Small intestine (tissue), 7 donors: ENCODE measurements around the gene GDPD3. TPM values are rescaled to one million over a fixed set of nuclear protein-coding genes. Genes with fewer than 3 reads are reported as not detected.

ENCODE experiments used
- DNase-seq, 2 donors: peaks; one replicate each; pipeline versions ENCODE4 v3.0.0 to v3.0.0-alpha.2; 2013
- FAIRE-seq: peaks from 2 replicates; lab custom pipeline; 2012; peaks lifted over from hg19 to GRCh38; lab: Jason Lieb, UNC
- H3K27ac ChIP-seq, 3 donors: one replicate each; pipeline ENCODE4 v1.5.1; 2013; ENCODE audit warnings: low read length in 2 of 3, mild to moderate bottlenecking in 2 of 3, control low read depth in 1 of 3, inconsistent platforms in 1 of 3, low read depth in 1 of 3, moderate library complexity in 1 of 3
- H3K27me3 ChIP-seq, 3 donors: one replicate each; pipeline ENCODE4 v1.6.1; 2013; ENCODE audit warnings: low read length in 3 of 3, inconsistent platforms in 1 of 3; ENCODE audit not compliant: control insufficient read depth in 3 of 3, insufficient read depth in 3 of 3
- H3K36me3 ChIP-seq, 3 donors: one replicate each; pipeline ENCODE4 v1.6.1; 2013; ENCODE audit warnings: low read length in 3 of 3, inconsistent platforms in 1 of 3, low read depth in 1 of 3, mild to moderate bottlenecking in 1 of 3, moderate library complexity in 1 of 3; ENCODE audit not compliant: control insufficient read depth in 3 of 3, insufficient read depth in 2 of 3
- H3K4me1 ChIP-seq, 3 donors: one replicate each; pipeline ENCODE4 v1.6.1; 2013; ENCODE audit warnings: low read length in 2 of 3, inconsistent platforms in 1 of 3, low read depth in 1 of 3, mild to moderate bottlenecking in 1 of 3, moderate library complexity in 1 of 3; ENCODE audit not compliant: control insufficient read depth in 3 of 3, insufficient read depth in 2 of 3
- H3K4me3 ChIP-seq, 3 donors: one replicate each; pipeline ENCODE4 v1.5.1; 2013; ENCODE audit warnings: low read length in 3 of 3, control low read depth in 1 of 3, inconsistent platforms in 1 of 3, low read depth in 1 of 3, mild to moderate bottlenecking in 1 of 3, moderate library complexity in 1 of 3
- H3K9me3 ChIP-seq, 2 donors: one replicate each; pipeline ENCODE4 v1.6.1; 2013; ENCODE audit warnings: low read depth in 1 of 2, low read length in 1 of 2; ENCODE audit not compliant: control insufficient read depth in 2 of 2, insufficient read depth in 1 of 2
- WGBS, 3 donors: extraction: QIAGEN DNeasy Blood & Tissue Kit; methylation state at CpG; one replicate each; pipeline ENCODE4 v1.1.7; 2013; 5-methylcytosine and 5-hydroxymethylcytosine counted together
- polyA plus RNA-seq, 4 donors: library from polyadenylated mRNA; stranded (reverse) in 3 of 4; unstranded in 1 of 4; fragments of 200-250 nt in 3 of 4; fragments of 120-200 nt in 1 of 4; gene quantifications; one replicate each; pipeline versions ENCODE4 v1.2.1 to v1.2.3, GENCODE V29; 2013
- donor health status: healthy with polysubstance abuse.
- donor health status: control.
- donor health status: control.
- donor health status: Bipolar disorder and iron deficiency.
- donor health status: healthy.

Gene GDPD3
- polyA plus RNA-seq, 4 donors, result 13.2 to 23.9 (median 19.5) TPM

GRCh38 chr16:30144917-30145316 is 31.6 kb upstream of the GDPD3 start:
- DNase-seq (no peak), FAIRE-seq (peak; percentile 72)
- Histone ChIP-seq H3K27ac (no peak overlapping the region), H3K4me3 (no peak overlapping the region), H3K9me3 (peaks cover 0 to 8% of the 10 kb centered on the region in 2 donors), H3K4me1 (peaks cover 0 to 2% (median 0%) of the 10 kb centered on the region in 3 donors), H3K36me3 (no peaks in the 10 kb centered on the region), H3K27me3 (no peaks in the 10 kb centered on the region)
- 38 to 97% (median 67%) methylated on average over 1 of the region's 1 CpG for WGBS, 3 donors

GRCh38 chr16:30144017-30144416 is 30.7 kb upstream of the GDPD3 start:
- H3K9me3 ChIP-seq, result peaks cover 0 to 3% of the 10 kb centered on the region in 2 donors
- no peak overlapping the region for H3K27ac ChIP-seq
- peaks cover 0 to 7% (median 3%) of the 10 kb centered on the region in 3 donors for H3K4me1 ChIP-seq
- no peak overlapping the region for H3K4me3 ChIP-seq
- H3K27me3 ChIP-seq, result no peaks in the 10 kb centered on the region
- FAIRE-seq (no peak), DNase-seq (no peak)
- H3K36me3 ChIP-seq, result no peaks in the 10 kb centered on the region

GRCh38 chr16:30143347-30143702 is 30.0 kb upstream of the GDPD3 start:
- H3K36me3 ChIP-seq, result no peaks in the 10 kb centered on the region
- no peaks in the 10 kb centered on the region for H3K27me3 ChIP-seq
- FAIRE-seq (no peak), DNase-seq (no peak)
- H3K27ac ChIP-seq, result no peak overlapping the region
- peaks cover 0 to 7% (median 3%) of the 10 kb centered on the region in 3 donors for H3K4me1 ChIP-seq
- 59 to 65% (median 64%) methylated on average over 2 of the region's 2 CpGs for WGBS, 3 donors
- no peak overlapping the region for H3K4me3 ChIP-seq
- H3K9me3 ChIP-seq, result no peaks in the 10 kb centered on the region

- 78 to 81% (median 80%) methylated on average over 13 of the region's 13 CpGs for WGBS, 3 donors
- no peak overlapping the region for H3K27ac ChIP-seq
- peak; percentile 6 to 39 for DNase-seq
- H3K9me3 ChIP-seq, result no peaks in the 10 kb centered on the region
- H3K27me3 ChIP-seq, result no peaks in the 10 kb centered on the region
- no peak for FAIRE-seq
- H3K36me3 ChIP-seq, result no peaks in the 10 kb centered on the region
- H3K4me1 ChIP-seq, result peaks cover 0 to 7% (median 3%) of the 10 kb centered on the region in 3 donors
- no peak overlapping the region for H3K4me3 ChIP-seq
These were observed 29.5 kb upstream of the GDPD3 start for GRCh38 chr16:30142672-30143346.

- H3K4me1 ChIP-seq, result peaks cover 0 to 7% (median 3%) of the 10 kb centered on the region in 3 donors
- no peak overlapping the region for H3K4me3 ChIP-seq
- FAIRE-seq, result no peak
- no peak for DNase-seq
- 93 to 100% (median 96%) methylated on average over 2 of the region's 2 CpGs for WGBS, 3 donors
- no peaks in the 10 kb centered on the region for H3K36me3 ChIP-seq
- no peak overlapping the region for H3K27ac ChIP-seq
- H3K9me3 ChIP-seq, result no peaks in the 10 kb centered on the region
- no peaks in the 10 kb centered on the region for H3K27me3 ChIP-seq
These were observed 28.4 kb upstream of the GDPD3 start for GRCh38 chr16:30141750-30142149.

- FAIRE-seq, result no peak
- 67 to 68% (median 68%) methylated on average over 13 of the region's 13 CpGs for WGBS, 3 donors
These were observed 26.5 kb upstream of the GDPD3 start for GRCh38 chr16:30139583-30140481.

GRCh38 chr16:30137897-30138296 is 24.6 kb upstream of the GDPD3 start:
- FAIRE-seq (no peak), DNase-seq (no peak)
- 82 to 88% (median 82%) methylated on average over 8 of the region's 8 CpGs for WGBS, 3 donors

More at GRCh38 chr16:30139583-30140481, 26.5 kb upstream of the GDPD3 start:
- DNase-seq, result peak; percentile 56 to 69
- Histone ChIP-seq H3K27me3 (no peaks in the 10 kb centered on the region), H3K4me3 (no peak overlapping the region), H3K4me1 (peaks cover 0 to 7% (median 3%) of the 10 kb centered on the region in 3 donors), H3K36me3 (no peaks in the 10 kb centered on the region), H3K9me3 (no peaks in the 10 kb centered on the region), H3K27ac (peak overlapping the region in 2 of 3 donors; percentile 53)

GRCh38 chr16:30136971-30137605 is 23.8 kb upstream of the GDPD3 start:
- FAIRE-seq (no peak), DNase-seq (no peak)
- Histone ChIP-seq H3K9me3 (no peaks in the 10 kb centered on the region), H3K36me3 (no peaks in the 10 kb centered on the region), H3K27me3 (no peaks in the 10 kb centered on the region), H3K27ac (no peak overlapping the region), H3K4me1 (peaks cover 0 to 7% (median 3%) of the 10 kb centered on the region in 3 donors), H3K4me3 (no peak overlapping the region)
- WGBS, 3 donors, result 77 to 82% (median 80%) methylated on average over 11 of the region's 11 CpGs

More at GRCh38 chr16:30137897-30138296, 24.6 kb upstream of the GDPD3 start:
- Histone ChIP-seq H3K27ac (no peak overlapping the region), H3K9me3 (no peaks in the 10 kb centered on the region), H3K27me3 (no peaks in the 10 kb centered on the region), H3K36me3 (no peaks in the 10 kb centered on the region), H3K4me3 (no peak overlapping the region), H3K4me1 (peaks cover 0 to 7% (median 3%) of the 10 kb centered on the region in 3 donors)
